ENCODE results near the gene OR52A5. TPM values are rescaled to one million over a fixed set of nuclear protein-coding genes. Genes with fewer than 3 reads are reported as not detected.
"Not testable (repeated sequence)": the region's sequence is repeated elsewhere in the genome, so short reads cannot be mapped to it uniquely, and the experiment has no call there.

OR52A5 gene
- total RNA-seq, 4 donors from 2014 or later = not detected

DNA sequence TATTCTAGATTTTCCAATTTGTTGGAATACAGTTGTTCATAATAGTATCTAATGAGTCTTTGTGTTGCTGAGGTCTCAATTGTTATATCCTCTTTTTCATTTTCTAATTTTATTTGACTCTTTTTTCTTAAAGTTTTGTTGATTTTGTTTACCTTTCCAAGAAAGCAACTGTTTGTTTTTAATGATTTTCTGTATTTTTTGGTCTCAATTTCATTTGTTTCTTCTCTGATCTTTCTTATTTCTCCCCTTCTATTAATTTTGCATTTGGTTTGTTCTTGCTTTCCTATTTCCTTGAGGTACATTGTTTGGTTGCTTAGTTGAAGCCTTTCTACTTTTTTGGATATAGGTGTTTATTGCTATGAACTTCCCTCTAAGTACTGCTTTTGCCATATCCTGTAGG, 21.6 kb upstream of the OR52A5 start:
- no peak for TF ChIP-seq POLR2A (IDR thresholded peaks at IDR 0.05)
- TF ChIP-seq, protein P1, sequence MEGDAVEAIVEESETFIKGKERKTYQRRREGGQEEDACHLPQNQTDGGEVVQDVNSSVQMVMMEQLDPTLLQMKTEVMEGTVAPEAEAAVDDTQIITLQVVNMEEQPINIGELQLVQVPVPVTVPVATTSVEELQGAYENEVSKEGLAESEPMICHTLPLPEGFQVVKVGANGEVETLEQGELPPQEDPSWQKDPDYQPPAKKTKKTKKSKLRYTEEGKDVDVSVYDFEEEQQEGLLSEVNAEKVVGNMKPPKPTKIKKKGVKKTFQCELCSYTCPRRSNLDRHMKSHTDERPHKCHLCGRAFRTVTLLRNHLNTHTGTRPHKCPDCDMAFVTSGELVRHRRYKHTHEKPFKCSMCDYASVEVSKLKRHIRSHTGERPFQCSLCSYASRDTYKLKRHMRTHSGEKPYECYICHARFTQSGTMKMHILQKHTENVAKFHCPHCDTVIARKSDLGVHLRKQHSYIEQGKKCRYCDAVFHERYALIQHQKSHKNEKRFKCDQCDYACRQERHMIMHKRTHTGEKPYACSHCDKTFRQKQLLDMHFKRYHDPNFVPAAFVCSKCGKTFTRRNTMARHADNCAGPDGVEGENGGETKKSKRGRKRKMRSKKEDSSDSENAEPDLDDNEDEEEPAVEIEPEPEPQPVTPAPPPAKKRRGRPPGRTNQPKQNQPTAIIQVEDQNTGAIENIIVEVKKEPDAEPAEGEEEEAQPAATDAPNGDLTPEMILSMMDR (IDR thresholded peaks at IDR 0.05) = no peak
- no peak for DNase-seq
- Histone ChIP-seq H3K4me3 (replicated peaks in 1 of 3) (no peak overlapping the region), H3K36me3 (no peaks in the 10 kb centered on the region), H3K27me3 (no peaks in the 10 kb centered on the region), H3K9me3 (no peaks in the 10 kb centered on the region), H3K4me1 (no peaks in the 10 kb centered on the region), H3K27ac (no peak overlapping the region)
- intact Hi-C loops (cut with DNase I) = no loop called here

DNA sequence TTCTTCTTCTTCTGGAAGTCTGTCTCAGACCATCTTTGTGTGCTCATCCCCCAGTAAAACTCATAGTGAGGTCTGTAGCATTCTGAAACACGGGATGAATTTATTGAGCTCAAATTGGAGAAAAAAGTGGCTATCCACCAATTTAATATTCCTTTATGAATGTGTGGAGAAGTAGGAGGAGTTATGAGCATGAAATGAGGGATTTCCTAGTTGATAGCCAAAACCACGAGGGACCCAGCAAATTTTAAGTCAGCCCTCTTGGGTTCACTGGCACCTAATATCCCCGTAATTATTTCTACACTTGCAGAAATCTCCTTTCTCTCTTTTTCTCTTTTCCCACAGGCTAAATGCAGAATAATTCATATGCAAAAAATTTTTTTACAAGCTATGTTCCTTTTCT, 16.5 kb upstream of the OR52A5 start, which contains the start of gene OR52A1:
OR52A1 (minus strand) TSS at position 101 of the 400 bp plus-strand sequence. CDS start 2,388 bp downstream, outside the sequence.
- intact Hi-C loops (cut with DNase I) = no loop called here

DNA sequence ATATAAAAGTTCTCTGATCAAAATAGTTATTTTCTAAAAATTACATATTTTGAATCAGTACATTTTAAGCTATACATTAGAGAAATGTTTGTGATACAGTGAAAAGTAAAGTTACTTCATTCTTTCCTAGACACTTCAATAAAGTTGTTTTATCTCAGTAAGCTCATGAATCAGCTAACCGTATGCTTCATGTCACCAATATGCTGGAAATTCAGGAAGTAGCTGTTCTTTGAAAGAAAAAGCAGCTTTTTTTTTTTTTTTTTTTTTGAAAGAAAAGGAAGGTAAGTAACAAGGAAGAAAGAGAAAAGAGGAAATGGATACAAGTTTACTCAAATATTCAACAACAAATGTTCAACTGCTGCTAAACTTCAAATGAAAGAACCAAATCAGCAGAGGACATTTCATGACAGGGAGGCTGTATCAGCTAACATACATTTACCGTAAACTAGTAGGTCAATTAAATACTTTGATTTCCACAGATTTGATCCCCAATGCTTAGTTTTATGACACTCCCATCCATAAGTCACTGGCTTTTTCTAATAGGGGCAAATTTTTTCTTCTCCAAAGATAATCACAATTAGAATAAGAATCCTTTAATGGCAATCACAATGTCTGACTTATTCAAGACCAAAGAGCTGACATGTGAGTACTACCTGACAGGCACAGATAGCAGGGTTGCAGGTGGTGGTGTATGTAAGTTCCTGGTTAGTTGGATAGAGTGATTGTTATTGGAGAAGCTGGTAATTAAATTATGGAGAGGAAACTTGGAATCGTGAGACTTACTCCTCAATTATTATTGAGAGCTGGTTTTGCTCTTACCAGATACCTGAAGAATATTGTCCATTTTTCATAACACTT, 15.6 kb upstream of the OR52A5 start:
- no peak for DNase-seq
- H3K4me1 ChIP-seq = no peaks in the 10 kb centered on the region
- intact Hi-C loops (cut with DNase I) = no loop called here
- H3K9me3 ChIP-seq = no peaks in the 10 kb centered on the region
- WGBS, 2 donors = 67 to 69% methylated on average over 3 of the region's 3 CpGs
- TF ChIP-seq POLR2A (IDR thresholded peaks at IDR 0.05) = no peak
- TF ChIP-seq, protein P1 (IDR thresholded peaks at IDR 0.05) = no peak
- H3K27ac ChIP-seq = no peak overlapping the region
- H3K27me3 ChIP-seq = no peaks in the 10 kb centered on the region
- no peaks in the 10 kb centered on the region for H3K36me3 ChIP-seq
- H3K4me3 ChIP-seq (replicated peaks in 1 of 3) = no peak overlapping the region

More for the DNA sequence above, 16.5 kb upstream of the OR52A5 start, which contains the start of gene OR52A1:
- no peak for DNase-seq
- Histone ChIP-seq H3K4me3 (replicated peaks in 1 of 3) (no peak within 1 kb of the TSS), H3K27ac (no peak within 1 kb of the TSS), H3K27me3 (no peaks in the 10 kb centered on the region), H3K4me1 (no peaks in the 10 kb centered on the region), H3K9me3 (no peaks in the 10 kb centered on the region), H3K36me3 (no peaks in the 10 kb centered on the region)
- TF ChIP-seq, protein P1 (IDR thresholded peaks at IDR 0.05) = no peak
- no peak for TF ChIP-seq POLR2A (IDR thresholded peaks at IDR 0.05)
- 78 to 83% methylated on average over 3 of the region's 3 CpGs for WGBS, 2 donors

DNA sequence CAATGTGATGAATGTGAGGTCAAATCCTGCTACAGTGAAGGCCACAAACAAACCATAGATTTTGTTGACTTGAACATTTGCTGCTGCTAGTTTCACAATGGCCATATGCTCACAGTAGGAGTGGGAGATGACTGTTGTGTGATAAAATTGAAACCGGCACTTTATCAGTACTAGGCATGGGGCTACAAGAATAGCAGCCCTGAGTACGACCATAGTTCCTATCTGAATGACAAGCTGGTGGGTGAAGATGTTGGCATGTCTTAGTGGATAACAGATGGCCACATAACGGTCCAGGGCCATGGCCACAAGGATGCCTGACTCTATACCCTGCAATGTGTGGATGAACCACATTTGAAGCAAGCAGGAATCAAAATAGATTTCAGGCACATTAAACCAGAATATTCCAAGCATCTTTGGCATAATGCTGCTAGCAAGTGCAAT, 13.6 kb upstream of the OR52A5 start:
- H3K4me3 ChIP-seq (replicated peaks in 1 of 3) = no peak overlapping the region
- no peak for DNase-seq
- no peaks in the 10 kb centered on the region for H3K36me3 ChIP-seq
- H3K9me3 ChIP-seq = no peaks in the 10 kb centered on the region
- no peak for TF ChIP-seq POLR2A (IDR thresholded peaks at IDR 0.05)
- TF ChIP-seq, protein P1 (IDR thresholded peaks at IDR 0.05) = no peak
- H3K27me3 ChIP-seq = no peaks in the 10 kb centered on the region
- H3K27ac ChIP-seq = no peak overlapping the region
- H3K4me1 ChIP-seq = no peaks in the 10 kb centered on the region
- intact Hi-C loops (cut with DNase I) = no loop called here
- 67 to 84% methylated on average over 3 of the region's 3 CpGs for WGBS, 2 donors

DNA sequence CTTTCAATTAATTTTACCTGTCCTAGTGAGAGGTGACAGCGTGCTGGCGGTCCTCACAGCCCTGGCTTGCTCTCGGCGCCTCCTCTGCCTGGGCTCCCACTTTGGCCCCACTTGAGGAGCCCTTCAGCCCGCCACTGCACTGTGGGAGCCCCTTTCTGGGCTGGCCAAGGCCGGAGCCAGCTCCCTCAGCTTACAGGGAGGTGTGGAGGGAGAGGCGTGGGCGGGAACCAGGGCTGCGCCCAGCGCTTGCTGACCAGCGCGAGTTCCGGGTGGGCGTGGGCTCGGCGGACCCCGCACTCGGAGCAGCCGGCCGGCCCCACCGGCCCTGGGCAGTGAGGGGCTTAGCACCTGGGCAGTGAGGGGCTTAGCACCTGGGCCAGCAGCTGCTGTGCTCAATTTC, 6.0 kb upstream of the OR52A5 start:
- 86 to 95% methylated on average over 5 to 16 of the region's 21 CpGs for WGBS, 2 donors
- H3K4me1 ChIP-seq; H3K4me3 ChIP-seq (replicated peaks in 1 of 3); H3K27me3 ChIP-seq; DNase-seq; H3K9me3 ChIP-seq; intact Hi-C loops (cut with DNase I); H3K27ac ChIP-seq; H3K36me3 ChIP-seq: not testable (repeated sequence)
